HG02642 (cell line): ENCODE results near the gene MSI1.

Source experiments
- ATAC-seq: cut with Tn5 transposase; IDR thresholded peaks from one replicate; pipeline ENCODE4 v1.9.1; 2021; ENCODE audit warnings: mild to moderate bottlenecking; ENCODE audit not compliant: unreplicated experiment, poor library complexity

Gene MSI1

DNA sequence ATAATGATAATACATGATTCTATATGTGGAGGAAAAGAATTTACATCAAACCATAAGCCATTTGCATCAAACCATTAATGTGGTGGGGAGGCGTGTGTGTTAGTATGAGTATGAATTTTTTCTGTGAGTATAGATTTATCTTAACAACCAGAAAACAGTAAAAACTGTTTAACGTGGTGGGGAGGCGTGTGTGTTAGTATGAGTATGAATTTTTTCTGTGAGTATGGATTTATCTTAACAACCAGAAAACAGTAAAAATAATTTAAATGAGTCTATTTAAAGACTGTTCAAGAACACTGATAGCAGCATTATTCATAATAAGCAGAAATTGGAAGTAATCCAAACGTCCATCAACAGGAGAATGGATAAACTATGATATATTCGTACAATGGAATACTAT lies 9.1 kb upstream of the MSI1 start:
- ATAC-seq: no peak

DNA sequence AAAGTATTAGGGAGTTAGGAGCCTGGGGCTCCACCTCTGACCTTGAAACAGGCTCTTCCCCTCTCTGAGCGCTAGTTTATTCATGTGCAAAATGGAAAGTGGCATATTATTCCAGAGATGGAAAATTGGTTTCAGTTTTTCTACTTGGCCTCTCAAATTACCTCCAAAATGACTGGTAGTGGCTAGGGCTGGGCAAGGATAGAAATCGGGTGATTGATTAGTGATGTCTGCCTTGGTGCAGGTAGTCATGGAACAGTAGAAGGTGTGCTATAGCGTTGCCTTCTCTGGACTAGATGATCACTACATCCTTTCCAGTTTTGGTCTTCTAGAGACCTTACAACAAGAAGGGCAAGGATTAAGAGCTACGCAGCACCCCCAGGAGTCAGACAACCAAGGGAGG lies 8.6 kb upstream of the MSI1 start:
- ATAC-seq: no peak

DNA sequence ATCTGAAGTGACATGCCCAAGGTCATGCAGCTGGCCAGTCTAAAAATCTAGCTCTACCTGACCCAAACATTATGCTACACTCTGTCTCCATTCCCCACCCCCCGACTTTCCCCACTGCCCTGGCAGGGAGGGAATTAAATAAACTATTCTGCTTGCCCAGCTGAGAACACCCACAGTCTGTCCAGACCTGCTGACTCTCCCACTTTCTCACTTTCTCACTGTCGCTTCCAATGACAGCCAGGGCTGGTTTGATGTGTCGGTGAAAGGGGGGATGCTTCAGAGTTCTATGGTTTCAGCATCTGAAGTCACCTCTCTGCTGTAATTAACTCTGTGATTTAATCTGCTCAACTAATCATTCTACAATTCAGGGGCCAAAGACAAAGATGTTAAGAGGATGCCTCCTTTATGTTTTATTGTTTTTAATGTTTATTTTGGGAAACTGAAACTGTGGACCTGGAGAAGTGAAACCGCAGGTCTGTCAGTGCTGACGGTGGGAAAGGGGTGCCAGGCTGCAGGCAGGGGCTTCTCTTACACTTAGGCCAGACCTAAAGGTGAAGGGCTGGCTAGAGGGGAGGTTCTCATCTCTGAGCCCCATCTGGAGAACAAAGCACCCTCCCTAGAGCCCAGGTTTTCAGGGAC lies 8.1 kb upstream of the MSI1 start:
- ATAC-seq: no peak

DNA sequence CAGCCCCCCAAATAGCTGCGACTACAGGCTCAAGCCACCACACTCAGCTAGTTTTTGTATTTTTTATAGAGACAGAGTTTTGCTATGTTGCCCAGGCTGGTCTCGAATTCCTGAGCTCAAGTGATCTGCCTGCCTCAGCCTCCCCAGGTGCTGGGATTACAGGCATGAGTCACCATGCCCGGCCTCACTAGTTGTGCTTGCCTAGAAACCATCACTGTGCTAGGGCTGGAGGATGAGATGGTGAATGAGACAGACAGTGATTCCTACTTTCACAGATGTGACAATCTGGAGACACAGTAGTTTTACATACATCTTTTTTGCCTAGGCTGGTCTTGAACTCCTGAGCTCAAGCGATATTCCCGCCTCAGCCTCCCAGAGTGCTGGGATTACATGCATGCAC lies 7.5 kb upstream of the MSI1 start:
- ATAC-seq: no peak

DNA sequence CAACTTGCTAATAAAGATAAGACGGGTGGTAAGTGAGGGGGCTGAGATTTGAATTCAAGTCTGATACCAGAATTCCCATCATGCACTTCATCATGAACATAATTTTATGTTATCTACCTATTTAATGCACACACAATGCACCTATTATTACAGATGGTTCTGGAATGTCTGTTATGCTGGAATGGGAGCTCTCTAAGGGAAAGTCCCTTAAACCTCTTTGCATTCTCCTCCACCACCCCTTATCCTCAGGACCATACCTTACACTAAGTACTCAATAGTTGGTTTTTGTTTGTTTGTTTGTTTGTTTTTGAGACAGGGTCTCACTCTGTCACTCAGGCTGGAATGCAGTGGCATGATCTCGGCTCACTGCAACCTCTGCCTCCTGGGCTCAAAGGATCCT lies 7.0 kb upstream of the MSI1 start:
- ATAC-seq: no peak

DNA sequence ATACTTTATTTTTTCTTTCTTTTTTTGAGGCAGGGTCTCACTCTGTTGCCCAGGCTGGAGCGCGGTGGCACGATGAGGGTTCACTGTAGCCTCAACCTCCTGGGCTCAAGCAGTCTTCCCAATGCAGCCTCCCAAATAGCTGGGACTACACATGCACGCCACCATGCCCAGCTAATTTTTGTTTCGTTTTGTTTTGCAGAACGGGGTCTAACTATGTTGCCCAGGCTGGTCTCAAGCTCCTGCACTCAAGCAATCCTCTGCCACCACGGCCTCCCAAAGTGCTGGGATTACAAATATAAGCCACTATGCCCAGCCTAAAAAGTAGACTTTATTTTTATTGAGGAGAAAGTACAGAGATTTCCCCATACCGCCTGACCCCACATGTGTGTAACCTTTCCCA lies 4.7 kb upstream of the MSI1 start:
- ATAC-seq: no peak

DNA sequence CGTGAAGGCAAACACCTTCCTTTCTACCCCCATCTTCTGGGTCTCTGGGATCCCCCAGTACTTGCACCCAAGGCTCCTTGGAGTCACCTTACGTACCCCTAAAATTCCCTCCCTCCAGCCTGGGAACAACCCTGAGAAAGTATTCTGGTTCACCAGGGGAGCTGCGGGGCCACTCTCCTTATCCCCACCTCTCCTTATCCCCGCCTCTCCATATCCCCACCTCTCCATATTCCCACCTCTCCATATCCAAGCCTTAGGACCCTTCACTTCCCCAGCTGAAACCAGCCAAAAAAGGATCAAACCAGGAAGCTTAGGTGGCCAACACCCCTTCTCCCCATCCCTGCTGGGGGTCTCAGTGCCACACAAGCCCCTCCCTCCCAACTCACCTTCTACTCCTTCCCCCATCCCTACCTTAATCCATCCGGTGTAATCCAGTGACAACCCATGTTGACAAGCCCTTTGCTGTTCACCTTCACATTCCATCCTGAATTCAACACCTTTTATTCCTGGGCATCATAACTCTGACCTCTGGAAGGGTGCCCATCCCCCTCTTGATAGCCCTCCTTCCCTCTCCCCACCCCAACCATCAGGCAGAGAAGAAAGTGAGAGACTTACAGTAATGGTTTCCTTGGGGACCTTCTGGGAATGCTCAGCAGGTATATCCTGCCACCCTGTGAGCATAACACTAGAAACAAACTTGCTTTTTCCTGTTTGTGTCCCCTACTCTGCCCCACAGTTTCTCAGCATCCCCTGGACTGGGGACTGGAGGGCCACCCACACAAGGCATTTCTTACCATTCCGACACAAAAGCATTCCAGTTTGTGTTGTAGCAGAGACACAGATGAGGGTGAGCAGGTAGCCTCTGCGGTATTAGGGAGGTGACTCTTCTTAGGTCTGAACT lies 1.6 kb upstream of the MSI1 start:
- no peak for ATAC-seq

DNA sequence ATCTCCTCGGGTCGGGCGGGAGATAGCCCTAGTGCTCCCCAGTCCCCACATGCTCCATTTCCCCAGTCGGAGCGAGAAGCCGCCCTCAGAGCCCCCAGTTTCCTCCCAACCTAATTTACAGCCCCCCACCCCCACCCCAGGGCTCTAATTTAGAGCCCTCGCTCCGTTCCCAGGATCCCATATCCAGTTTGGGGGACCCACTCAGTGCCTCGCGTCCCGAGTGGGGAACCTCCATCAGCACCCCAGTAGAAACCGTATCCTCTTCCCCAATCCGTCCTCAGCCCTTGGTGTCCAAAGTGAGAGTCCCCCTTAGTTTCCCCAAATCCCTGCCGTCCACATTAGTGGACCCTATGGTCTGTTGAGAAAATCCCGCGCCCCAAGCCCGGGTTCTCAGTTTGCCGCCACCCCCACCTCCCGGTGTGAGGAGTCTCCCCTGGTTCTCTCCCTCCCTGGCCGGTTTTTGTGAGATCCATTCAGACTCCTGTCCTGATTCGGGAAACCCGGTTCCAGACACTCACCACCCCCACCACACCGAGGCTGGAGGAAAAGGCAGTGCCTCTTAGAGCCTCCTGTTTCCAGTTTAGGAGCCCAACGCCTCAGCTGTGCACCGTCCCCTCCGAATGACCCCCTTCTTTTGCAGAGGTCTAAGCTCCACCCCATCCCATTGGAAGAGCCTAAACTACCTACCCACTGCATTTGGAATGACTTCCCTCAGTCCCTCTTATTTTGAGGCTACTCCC lies 809 bp upstream of the MSI1 start:
- no peak for ATAC-seq

DNA sequence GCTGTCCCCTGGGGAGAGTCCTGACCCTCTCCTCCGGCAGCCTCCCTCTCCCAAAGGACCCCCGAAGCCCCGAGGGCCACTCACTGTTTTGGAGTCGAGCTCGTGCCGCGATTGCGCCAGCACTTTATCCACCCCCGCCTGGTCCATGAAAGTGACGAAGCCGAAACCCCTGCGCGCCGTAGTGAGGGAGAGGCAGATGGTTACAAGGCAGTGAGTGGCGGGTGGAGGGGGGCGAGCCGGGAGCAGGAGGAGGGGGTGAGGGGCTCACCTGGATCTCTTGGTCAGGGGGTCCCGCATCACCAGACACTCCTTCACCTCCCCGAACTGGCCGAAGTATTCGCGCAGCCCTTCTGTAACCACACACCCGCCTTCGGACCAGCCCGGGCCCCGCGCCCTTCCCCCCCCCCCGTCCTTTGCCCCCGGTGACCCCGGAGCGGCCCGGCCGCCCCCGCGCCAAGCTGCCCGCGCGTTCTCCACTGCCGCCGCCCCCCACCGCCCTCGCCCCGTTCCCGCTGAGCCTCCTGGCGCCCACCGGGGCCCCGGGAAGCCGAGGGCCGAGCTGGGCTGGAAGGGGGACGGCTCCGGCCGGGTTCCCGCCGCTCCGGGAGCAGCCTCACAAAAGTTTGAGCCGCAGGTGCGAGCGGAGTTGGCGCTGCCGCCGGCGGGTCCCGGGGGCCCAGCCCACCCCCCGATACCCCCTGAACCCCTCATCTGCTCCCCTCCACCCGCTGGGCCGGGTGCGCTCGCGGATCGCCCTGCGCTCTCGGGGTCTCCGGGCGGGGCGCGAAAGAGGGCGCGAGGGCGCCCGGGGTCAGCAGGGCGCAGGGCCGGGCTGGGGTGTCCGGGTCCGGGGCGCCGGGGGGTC lies 808 bp downstream of the MSI1 start:
- ATAC-seq: no peak

DNA sequence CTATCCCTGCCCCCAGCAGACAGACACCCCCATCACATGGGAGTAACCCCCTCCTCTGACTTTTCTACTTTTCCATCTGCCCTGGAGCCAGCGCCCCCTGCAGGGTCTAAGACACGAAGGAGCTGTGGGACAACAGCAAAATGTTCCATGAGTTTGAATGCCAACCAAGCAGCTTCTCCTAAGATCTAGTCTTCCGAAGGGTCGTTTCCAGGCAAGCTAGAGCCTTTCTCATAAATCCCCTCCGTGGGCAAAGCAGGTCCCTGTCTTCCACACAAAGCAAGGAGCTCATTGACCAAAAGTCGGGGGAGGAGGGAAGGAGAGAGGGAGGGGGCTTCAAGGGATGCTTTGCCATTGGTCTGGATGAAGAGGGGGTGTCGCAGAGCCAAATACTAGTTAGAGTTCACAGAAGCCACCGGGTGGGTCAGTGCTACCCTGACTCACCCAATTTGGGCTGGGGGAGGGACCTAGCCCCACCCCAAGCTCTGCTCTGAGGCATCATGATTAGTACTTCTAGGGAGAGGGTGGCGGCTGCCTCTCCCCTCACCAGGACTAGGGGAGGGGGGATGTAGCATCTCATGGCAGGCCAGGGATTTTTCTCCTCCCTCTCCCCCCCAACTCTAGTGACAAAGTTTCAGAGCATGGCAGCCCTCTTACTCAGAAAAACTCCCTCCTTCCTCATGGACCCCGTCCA lies 1.6 kb downstream of the MSI1 start:
- no peak for ATAC-seq

DNA sequence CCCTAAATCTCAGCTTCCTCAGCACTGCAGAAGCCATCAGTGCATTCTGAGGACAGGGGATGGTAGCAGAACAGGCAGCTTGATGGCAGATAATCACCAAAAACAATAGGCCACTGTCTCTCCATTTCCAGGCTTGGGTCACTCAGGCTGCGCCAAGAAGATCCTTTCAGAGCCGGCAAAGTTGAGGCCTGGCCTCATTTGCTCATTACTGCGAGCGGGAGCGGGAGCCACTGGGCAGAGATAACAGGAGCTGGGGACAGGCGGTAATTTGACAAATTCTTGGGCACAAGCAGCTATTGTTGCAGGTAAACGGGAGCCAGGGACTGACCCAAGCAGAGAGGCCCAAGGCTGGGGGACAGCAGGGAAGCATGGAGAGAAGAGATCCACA lies 2.1 kb downstream of the MSI1 start:
- no peak for ATAC-seq

DNA sequence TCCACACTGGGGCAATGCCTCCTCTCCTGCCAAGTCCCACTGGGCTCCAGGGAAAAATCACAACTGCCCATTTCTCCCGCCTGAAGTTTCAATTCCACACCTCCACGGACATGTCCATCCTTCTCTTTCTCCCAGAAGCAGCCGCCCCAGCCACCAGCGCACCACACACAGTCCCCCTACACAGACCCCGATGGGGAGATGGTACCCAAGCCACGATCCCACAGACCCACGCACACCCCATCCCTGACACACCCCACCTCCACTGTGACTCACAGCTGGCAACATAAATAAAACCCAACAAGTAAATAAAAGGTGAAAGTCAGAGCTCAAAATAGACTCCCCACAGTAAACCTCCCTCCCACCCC lies 2.6 kb downstream of the MSI1 start:
- no peak for ATAC-seq

DNA sequence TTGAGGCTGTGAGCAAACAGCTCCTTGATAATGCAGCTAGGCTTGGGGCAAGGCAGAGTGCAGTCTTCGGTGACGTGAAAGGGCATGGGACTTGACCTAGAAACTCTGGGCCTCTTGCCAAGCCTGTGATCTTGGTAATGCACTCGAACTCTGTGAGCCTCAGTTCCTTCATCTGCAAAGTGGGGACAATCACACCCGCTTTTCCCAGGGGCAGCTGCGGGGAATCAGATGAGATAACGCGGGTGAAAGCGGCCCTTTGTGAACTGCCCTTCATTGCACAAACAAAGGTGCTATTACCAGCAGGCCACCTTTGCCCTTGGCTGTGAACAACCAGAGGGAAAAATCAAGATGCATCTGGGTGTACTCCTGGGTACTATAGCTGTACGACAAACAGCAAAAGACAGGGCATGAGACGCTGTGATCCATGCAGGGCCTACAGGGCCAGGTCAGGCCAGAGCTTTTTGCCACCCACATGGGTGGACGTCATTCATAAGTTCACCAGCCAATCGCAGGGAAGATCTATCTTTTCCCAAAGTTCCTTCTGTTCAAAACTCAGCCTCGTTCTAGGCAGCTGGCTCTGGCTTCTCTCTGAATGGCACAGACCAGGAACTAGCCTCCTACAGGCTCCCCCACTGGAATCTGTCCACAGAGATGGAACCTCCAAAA lies 3.2 kb downstream of the MSI1 start:
- ATAC-seq: no peak

DNA sequence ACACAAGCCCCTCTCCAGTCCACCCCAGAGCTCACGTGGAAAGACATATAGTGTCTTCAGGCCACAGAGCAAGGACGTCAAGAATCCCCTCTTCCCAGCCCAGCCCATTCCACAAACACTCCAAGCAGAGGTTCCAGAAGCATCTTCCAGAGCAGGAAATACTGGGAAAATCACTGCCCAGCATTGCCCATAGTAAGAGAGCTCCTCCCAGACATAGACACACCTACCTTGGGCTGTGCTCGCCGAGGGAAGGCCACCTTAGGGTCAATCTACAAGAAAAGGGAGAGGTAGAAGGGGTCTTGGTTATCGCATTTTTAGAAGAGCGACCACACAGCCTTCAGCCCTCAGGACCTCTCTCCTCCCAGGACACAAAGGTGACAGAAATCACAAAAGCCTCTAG lies 4.5 kb downstream of the MSI1 start:
- ATAC-seq: no peak

DNA sequence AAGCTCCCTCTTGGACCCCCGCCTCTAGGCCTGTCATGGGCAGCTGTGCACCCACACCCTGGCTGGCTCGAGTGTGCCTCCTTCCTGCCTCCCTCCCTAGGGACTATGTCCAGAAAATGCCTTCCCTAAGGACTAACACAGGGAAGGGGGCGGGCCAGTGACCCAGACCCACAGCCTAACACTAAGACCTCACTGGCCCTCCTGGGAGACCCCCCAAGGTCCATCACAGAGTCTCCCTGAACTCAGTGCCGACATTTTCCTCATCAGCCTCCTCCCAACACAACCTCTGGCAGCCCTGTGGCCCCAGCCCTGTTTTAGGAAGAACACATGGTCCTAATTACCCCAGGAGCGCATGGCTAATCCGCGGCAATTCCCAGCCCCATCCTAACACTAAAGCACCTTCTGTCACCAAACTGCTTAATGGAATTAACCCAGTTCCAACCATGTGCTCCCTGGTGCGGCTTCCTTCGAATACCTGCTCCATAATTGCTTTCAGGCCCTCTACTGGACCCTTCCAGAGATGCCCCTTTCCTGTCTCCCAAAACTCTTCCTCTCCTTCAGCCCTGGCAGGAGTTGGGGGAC lies 5.6 kb downstream of the MSI1 start:
- no peak for ATAC-seq

DNA sequence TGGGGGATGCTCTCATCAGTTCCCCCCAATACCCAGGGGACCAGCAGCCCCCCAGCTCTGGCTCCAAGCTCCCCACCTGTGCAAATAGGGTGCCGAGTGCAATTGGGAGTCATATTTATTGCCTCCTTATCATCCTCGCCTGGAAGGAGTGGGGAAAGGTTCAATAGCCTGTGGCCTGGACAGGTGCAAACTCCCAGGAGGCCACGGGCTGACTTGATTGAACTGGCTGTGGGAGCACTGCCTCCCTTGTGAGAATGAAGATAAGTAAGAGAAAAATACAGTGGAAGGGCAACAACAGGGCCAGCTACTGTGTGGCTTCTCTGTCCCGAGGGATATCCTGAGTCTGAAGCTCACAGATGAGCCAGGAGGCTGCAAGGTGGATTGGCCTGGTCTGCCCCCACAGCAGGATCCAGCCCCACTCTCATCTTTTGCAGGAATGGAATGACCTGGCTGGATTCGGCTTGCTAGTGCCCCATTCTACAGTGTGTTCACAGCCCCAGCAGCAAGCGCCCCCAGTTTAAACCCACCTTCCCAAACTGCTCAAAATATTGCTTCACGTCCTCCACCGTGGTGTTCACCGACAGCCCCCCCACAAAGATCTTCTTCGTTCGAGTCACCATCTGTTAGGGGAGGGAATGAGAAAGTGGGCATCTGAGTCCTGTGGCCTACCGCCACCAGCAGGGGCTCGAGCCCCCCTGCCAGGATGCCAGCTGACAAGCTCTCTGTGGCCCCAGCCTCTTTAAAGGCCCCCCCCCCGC lies 6.3 kb downstream of the MSI1 start:
- ATAC-seq: no peak

DNA sequence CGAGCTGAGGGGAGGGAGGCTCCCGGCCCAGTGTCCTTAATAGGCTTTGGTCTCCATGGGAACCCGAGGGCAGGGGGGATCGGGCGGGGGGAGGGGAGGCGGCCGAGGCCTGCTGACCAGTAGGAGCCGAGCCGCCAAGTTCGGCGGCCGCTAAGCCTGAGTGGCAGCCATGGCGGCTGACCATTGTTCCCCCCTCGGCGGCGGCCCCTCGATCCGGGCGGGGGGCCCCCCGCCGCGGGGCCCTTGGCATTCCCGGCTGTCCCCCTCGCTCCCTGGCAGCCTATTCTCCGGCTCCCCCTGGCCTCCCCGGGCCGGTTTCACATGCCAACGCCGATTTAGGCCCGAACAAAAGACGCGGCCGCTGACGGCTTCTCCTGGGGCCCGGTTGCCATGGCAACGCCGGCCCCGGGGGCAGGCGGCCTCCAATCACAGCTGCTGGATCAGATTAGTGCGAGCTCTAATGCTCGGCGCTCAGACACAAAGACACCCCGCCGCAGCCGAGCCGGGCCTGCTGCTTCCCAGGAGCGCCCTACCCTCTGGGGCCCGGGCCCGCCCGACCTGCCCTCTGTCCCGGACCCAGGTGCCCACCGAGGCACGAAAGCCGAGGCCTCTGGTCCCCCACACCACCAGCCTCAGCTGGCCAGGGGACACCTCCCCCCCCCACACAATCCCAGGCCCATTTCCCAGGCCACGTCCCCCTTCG lies 7.3 kb downstream of the MSI1 start:
- ATAC-seq: no peak

DNA sequence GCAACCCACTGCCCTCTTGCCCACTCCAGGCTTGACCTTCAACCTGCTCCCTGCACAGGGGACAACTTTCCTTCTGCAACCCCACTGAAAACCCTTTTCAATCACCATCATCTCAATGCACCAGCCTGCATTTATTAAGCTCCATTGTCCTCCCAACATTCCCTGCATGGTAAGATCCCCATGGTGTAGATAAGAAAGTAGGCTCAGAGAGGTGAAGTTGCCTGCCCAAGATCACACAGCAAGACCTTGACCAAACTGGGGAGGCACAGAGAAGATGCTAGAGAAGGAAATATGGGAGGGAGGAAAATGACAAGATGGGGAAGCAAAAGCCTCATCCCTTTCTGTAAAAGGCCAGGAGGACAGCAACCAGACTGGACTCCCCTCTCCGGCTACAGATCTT lies 9.8 kb downstream of the MSI1 start:
- no peak for ATAC-seq
